Kidney (tissue), 14 donors: ENCODE data around the gene CTCFL. TPM values are rescaled to one million over a fixed set of nuclear protein-coding genes. Genes with fewer than 3 reads are reported as not detected.

Experiments used
- DNase-seq, 5 donors: peaks; one replicate each; pipeline ENCODE4 v3.0.0-alpha.2; 2013 to 2020
- FAIRE-seq: peaks from 2 replicates; lab custom pipeline; 2012; peaks lifted over from hg19 to GRCh38; lab: Jason Lieb, UNC
- H3K27ac ChIP-seq, 2 donors: one replicate each; pipeline ENCODE4 v1.7.0; 2013; ENCODE audit warnings: low read depth in 2 of 2, low read length in 2 of 2, inconsistent platforms in 1 of 2
- H3K27me3 ChIP-seq: one replicate; pipeline ENCODE4 v1.7.1; 2013; ENCODE audit warnings: low read length, inconsistent platforms; ENCODE audit not compliant: control insufficient read depth, insufficient read depth
- H3K36me3 ChIP-seq, 3 donors: one replicate each; pipeline versions ENCODE4 v1.7.0 to v1.7.1; 2013; ENCODE audit warnings: low read length in 3 of 3, control low read depth in 1 of 3, inconsistent platforms in 1 of 3; ENCODE audit not compliant: insufficient read depth in 3 of 3, control insufficient read depth in 2 of 3
- H3K4me1 ChIP-seq, 3 donors: one replicate each; pipeline versions ENCODE4 v1.7.0 to v1.7.1; 2013; ENCODE audit warnings: low read length in 3 of 3, inconsistent platforms in 1 of 3, low read depth in 1 of 3; ENCODE audit not compliant: control insufficient read depth in 2 of 3, insufficient read depth in 2 of 3
- H3K4me3 ChIP-seq, 3 donors: one replicate each; pipeline versions ENCODE4 v1.7.0 to v1.8.1; 2013; ENCODE audit warnings: low read length in 3 of 3, control low read depth in 1 of 3, inconsistent platforms in 1 of 3
- H3K9ac ChIP-seq, 3 donors: one replicate each; pipeline versions ENCODE4 v1.7.0 to v1.7.1; 2013; ENCODE audit warnings: low read length in 3 of 3, control low read depth in 1 of 3, inconsistent platforms in 1 of 3
- H3K9me3 ChIP-seq, 3 donors: one replicate each; pipeline versions ENCODE4 v1.7.0 to v1.7.1; 2013; ENCODE audit warnings: low read length in 3 of 3, control low read depth in 1 of 3, inconsistent platforms in 1 of 3; ENCODE audit not compliant: control insufficient read depth in 2 of 3, insufficient read depth in 1 of 3
- CTCF ChIP-seq: IDR thresholded peaks from 3 replicates; pipeline ENCODE4 v1.5.1; 2012; ENCODE audit warnings: mild to moderate bottlenecking, moderate library complexity, borderline replicate concordance; ENCODE audit not compliant: insufficient read depth; ENCODE audit errors: extremely low read depth
- intact Hi-C: fragments of 100-400 bp; cut with DNase I; formaldehyde crosslinking; loops from one replicate; pipeline ENCODE4 v1.11.1; 2022
- polyA plus RNA-seq: library from polyadenylated mRNA; stranded (reverse); fragments of 350-450 nt; fragmentation: Illumina TruSeq; extraction: RNeasy Lipid Tissue Mini Kit (QIAGEN cat#74804); gene quantifications from one replicate; pipeline ENCODE4 v1.2.3, GENCODE V29; 2014; ENCODE audit warnings: low read depth, low replicate concordance; ENCODE audit not compliant: insufficient read depth
- total RNA-seq: library from RNA; stranded (reverse); fragmentation: NEBNext Ultra II Directional; extraction: Animal tissue kit (Norgen Biotek cat#: 25700); gene quantifications from one replicate; pipeline ENCODE4 v1.2.1, GENCODE V29; 2021
- donor health status: control.
- donor health status: control.
- donor health status: control.
- donor health status: control.
- donor health status: control.
- donor health status: DM: yes; HTN: yes; CAD: no.
- donor health status: Normal renal cell carcinoma (clear cell type).

CTCFL gene
- total and polyA plus RNA-seq, 2 donors from 2014 or later = not detected

- H3K4me3 ChIP-seq = no peak overlapping the region
- no peak overlapping the region for H3K9ac ChIP-seq
- peak; percentile 27 for TF ChIP-seq CTCF
- DNase-seq (peak in 2 of 5 donors; percentile 54 to 61), FAIRE-seq (no peak)
- no peak overlapping the region for H3K27ac ChIP-seq
- no peaks in the 10 kb centered on the region for H3K36me3 ChIP-seq
- no peaks in the 10 kb centered on the region for H3K27me3 ChIP-seq
- H3K4me1 ChIP-seq = no peaks in the 10 kb centered on the region
- intact Hi-C loops = loop anchor here (10.0 kb wide), 1 partner anchor 705 kb away; no protein-coding TSS in a partner anchor
- H3K9me3 ChIP-seq = no peaks in the 10 kb centered on the region
Measured at GRCh38 chr20:57509665-57510237, 15.2 kb downstream of the CTCFL start.

GRCh38 chr20:57508831-57509230 lies 16.1 kb downstream of the CTCFL start:
- intact Hi-C loops = no loop called here
- FAIRE-seq = no peak

GRCh38 chr20:57508381-57508780 lies 16.6 kb downstream of the CTCFL start:
- TF ChIP-seq CTCF = no peak
- no peaks in the 10 kb centered on the region for H3K4me1 ChIP-seq
- no peak for DNase-seq
- no peaks in the 10 kb centered on the region for H3K36me3 ChIP-seq
- no peaks in the 10 kb centered on the region for H3K9me3 ChIP-seq
- no peak for FAIRE-seq
- no peaks in the 10 kb centered on the region for H3K27me3 ChIP-seq
- H3K27ac ChIP-seq = no peak overlapping the region
- no peak overlapping the region for H3K4me3 ChIP-seq
- H3K9ac ChIP-seq = no peak overlapping the region
- intact Hi-C loops = no loop called here

More at GRCh38 chr20:57508831-57509230, 16.1 kb downstream of the CTCFL start:
- H3K4me1 ChIP-seq = no peaks in the 10 kb centered on the region
- no peak overlapping the region for H3K4me3 ChIP-seq
- no peaks in the 10 kb centered on the region for H3K36me3 ChIP-seq
- no peak overlapping the region for H3K27ac ChIP-seq
- DNase-seq = no peak
- H3K9ac ChIP-seq = no peak overlapping the region
- no peak for TF ChIP-seq CTCF
- H3K27me3 ChIP-seq = no peaks in the 10 kb centered on the region
- no peaks in the 10 kb centered on the region for H3K9me3 ChIP-seq

- TF ChIP-seq CTCF = no peak
- no peaks in the 10 kb centered on the region for H3K27me3 ChIP-seq
- no peaks in the 10 kb centered on the region for H3K4me1 ChIP-seq
- FAIRE-seq (no peak), DNase-seq (no peak)
- intact Hi-C loops = no loop called here
- H3K9me3 ChIP-seq = no peaks in the 10 kb centered on the region
- H3K4me3 ChIP-seq = no peak overlapping the region
- no peak overlapping the region for H3K27ac ChIP-seq
- H3K9ac ChIP-seq = no peak overlapping the region
- H3K36me3 ChIP-seq = no peaks in the 10 kb centered on the region
Measured at GRCh38 chr20:57507477-57507876, 17.5 kb downstream of the CTCFL start.
